Urothelium cell line (cell line): ENCODE results near the gene TLR9.

Experiments used
- DNase-seq: peaks from one replicate; pipeline ENCODE4 v3.0.0; 2011; ENCODE audit warnings: low spot score, mixed read lengths
- FAIRE-seq: peaks from 2 replicates; lab custom pipeline; 2011; peaks lifted over from hg19 to GRCh38; lab: Jason Lieb, UNC

Gene TLR9

DNA sequence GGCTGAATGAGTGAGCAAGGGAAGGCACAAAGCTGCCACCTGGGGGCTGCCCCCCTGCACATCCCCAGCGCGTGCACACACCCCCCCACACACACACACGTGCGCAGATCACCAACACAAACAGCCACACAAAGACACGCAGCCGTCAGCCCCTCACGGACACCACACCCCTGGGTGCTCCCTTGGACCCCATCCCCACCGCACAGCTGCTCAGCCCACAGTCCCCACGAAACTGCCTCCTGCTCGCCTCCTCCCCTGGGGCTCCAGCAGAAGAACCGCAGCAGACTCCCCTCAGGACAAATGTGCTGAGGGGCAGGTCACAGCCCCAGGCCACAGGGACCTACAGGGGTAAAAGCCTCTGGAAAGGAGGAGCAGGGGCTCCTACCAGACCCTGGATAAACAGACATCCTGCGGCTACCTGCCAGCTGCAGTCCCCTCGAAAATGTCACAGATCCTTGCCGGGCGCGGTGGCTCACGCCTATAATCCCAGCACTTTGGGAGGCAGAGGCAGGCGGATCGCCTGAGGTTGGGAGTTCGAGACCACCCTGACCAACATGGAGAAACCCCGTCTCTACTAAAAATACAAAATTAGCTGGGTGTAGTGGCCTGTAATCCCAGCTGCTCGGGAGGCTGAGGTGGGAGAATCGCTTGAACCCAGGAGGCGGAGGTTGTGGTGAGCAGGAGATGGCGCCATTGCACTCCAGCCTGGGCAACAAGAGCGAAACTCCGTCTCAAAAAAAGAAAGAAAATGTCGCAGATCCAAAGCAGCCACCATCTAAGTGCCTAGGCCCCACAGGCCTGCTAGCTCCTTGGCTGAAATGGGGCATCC, 7.0 kb upstream of the TLR9 start:
- FAIRE-seq, result no peak
- no peak for DNase-seq

DNA sequence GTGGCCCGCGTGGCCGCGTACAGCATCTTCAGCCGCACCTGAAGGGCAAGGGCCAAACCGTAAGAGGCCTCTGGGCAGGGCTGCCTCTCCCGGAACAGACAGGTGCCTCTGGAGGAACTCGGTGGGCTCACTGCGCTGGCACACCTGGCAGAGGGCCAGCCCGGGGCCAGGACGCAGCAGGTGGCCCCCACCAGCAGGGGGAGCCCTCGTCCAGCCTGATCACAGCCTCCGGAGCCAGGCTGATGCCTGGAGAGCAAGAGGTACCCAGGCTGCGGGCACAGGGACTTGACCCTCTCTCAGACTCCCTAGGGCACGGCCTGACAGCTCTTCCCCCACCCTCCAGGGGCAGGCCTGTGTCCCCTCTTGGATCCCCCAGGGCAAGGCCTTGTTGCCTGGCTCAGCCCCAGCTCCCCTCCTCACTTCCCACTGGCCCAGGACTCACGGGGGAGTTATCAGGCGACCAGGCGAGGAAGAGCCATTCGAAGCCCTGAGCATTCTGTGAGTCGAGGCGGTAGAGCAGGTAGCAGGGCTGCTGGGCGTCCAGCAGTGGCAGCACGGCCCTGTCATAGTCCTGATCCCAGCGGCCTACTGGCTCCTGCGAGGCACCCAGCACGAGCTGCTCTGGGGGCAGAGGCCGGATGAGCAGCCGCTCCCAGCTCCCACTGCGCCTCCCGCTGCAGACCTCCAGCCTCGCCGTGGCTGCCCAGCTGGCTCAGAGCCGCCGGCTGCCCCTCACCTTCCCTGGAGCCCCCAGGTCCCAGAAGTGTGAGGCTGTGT, 6.2 kb upstream of the TLR9 start:
- FAIRE-seq (peak; percentile 80), DNase-seq (peak; percentile 82)

DNA sequence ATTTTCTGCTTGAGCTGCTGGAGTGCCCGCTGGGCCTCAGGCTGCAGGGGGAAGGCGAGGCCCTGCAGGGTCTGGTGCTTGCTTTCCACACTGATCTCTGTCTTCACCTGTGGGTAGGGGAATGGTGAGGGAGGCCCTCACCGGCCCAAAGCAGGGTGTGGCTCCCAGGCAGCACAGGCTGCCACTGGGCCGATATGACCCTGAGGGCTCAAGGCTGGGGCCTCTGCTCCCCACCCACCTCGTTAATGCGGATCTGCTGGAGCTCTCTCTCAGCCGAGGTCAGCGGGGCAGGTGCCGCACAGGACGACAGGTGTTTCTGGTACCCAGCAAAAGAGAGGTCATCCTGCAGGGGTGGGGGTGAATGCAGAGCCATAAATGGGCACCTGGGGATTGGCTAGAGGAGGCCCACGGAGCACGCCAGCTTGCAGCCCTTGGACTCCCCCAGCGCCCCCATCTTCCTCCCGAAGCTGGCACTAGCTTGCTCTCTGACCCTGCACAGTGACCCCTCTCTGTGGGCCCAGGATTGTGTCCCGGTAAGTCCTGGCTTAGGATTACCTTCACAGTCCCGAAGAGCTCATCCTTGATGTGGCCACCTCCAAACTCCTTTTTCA, 5.5 kb upstream of the TLR9 start:
- FAIRE-seq (no peak), DNase-seq (no peak)

DNA sequence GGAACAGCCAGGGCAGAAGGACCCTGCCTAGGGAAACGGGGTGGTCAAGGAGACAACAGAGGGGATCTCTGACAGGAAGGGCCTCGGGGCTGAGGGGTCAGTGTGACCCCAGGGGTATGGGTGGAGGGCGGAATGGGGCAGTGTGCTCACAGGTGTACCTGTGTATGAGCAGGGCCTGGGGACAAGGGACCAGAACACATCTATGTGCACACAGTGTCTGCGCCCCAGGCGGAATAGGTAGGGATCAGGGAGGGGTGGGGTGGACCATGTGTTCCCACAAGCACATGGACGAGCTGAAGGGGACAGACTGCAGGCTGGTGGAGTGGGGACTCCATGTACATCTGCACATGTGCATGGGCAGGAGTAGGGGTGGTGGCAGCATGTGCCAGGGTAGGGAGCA, 5.0 kb upstream of the TLR9 start:
- FAIRE-seq (no peak), DNase-seq (no peak)

DNA sequence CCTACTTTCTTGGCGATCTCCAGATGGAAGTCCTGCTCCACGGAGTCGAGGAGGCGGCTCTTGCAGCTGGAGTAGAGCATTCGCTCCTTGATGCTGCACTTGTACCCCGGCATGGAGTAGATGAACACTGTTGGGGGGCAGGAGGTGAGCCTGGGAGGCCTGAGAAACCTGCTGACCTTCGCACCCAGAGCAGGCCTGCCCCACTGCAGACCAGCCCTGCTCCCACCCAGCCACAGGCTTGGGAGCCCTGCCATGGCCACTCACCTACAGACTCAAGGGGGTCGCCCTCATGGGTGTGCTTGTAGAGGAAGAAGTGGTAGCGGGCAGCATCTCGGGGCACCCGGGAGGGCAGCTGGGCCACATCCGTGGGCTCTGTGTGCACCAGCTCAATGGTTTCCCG, 4.2 kb upstream of the TLR9 start:
- no peak for DNase-seq
- no peak for FAIRE-seq

DNA sequence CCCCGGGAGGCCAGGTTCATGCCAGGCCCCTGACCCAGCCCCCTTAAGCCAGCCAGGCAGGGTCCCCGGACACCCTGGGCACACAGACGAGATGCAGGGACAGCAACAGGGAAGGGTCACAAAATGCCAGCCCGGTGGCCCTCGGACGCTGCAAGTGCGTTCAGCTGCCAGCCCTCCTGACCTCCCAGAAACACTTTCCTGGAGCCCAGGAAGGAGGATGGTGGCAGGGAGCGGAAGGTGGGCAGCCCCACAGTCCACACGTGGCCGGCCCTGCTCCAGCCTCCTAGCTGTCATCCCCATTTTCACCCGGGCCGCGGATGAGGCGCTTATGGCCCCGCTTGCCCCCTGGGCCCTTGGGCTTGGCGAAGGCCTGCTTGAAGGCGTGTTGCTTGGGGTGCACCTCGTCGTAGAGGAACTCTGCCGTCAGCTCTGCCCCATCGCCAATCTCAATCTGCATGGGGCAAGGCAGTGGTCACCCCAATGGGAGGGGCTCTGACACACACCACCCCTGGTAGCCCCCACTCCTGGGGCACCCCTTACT, 3.4 kb upstream of the TLR9 start:
- DNase-seq (no peak), FAIRE-seq (no peak)

DNA sequence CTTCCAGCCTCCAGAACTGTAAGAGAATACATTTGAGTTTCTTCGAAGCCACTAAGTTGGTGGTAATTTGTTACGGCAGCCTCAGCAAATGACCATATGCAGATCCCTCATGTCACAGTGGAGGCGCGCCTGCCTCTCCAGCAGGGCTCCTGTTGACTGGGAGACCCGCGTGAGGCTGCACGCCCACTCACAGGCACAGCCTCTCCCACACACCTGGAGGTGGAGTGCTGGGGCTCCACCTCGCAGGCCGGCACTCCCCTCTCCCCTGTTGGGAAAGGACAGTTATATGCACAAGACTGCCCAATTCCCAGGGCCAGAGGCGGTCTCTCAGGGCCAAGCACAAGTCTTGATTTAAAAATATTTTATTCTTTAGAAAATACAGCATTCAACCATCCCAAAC, 2.8 kb upstream of the TLR9 start:
- no peak for FAIRE-seq
- no peak for DNase-seq

DNA sequence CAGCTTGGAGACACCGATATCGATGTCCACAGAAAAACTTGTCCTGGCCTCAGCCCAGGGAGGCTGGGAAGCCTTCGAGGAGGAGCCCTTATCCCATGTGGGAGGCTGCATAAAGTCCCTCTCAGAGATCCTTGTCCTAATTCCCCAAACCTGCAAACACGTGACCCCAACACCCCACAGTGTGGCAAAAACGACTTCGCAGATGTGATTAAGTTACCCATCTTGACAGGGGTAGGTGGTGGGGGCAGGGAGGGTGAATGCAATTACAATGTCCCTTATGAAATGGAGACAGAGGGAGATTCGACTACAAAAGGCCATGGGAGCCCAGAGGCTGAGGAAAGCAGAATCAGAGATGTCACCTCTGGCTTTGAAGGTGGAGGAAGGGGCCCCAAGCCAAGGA, 2.3 kb upstream of the TLR9 start:
- FAIRE-seq (no peak), DNase-seq (no peak)

DNA sequence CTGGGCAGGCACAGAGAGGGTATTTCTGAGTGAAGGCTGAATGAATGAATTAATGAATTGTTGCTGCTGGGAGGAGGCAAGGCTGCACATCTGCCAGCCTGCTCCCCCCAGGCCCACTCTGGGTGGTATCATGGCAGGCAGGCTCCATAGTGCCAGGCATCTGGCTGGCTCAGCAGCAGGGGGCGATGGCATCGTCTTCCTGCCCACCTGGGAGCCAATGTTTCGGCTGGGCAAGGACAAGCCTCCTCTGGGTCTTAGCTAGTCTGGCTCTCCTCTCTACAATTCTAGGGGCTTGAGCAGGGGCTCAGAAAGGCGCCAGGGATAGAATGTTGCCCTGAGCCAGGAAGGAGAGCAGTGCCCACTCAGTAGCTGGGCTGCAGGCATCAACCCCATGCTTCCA, 1.7 kb upstream of the TLR9 start:
- FAIRE-seq, result no peak
- DNase-seq, result no peak

DNA sequence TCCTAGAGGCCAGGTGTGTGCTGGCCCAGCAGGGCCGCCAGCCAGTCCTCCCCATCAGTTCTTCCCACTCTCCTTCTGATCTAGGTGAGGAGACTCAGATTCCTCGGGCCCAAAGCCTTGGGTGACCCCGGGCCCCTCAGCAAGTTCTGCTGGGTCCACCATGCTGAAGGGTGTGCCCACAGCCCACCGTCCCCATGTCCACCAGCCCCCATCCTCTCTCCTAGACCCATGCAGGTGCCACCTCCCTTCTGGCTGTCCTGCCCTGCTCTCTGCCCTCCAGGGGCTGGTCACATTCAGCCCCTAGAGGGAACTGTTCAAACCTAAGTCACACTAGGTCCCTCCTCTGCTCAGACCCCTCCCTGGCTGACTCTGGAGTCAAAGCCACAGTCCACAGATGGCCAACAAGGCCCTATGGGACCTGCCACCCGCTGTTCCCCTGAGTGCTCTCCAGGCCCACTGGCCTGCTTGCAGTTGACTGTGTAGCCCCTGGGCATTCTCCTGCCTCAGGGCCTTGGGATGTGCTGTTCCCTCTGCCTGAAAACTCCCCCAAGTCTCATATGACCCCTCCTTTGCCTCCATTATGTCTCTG, 878 bp upstream of the TLR9 start:
- FAIRE-seq (no peak), DNase-seq (no peak)

DNA sequence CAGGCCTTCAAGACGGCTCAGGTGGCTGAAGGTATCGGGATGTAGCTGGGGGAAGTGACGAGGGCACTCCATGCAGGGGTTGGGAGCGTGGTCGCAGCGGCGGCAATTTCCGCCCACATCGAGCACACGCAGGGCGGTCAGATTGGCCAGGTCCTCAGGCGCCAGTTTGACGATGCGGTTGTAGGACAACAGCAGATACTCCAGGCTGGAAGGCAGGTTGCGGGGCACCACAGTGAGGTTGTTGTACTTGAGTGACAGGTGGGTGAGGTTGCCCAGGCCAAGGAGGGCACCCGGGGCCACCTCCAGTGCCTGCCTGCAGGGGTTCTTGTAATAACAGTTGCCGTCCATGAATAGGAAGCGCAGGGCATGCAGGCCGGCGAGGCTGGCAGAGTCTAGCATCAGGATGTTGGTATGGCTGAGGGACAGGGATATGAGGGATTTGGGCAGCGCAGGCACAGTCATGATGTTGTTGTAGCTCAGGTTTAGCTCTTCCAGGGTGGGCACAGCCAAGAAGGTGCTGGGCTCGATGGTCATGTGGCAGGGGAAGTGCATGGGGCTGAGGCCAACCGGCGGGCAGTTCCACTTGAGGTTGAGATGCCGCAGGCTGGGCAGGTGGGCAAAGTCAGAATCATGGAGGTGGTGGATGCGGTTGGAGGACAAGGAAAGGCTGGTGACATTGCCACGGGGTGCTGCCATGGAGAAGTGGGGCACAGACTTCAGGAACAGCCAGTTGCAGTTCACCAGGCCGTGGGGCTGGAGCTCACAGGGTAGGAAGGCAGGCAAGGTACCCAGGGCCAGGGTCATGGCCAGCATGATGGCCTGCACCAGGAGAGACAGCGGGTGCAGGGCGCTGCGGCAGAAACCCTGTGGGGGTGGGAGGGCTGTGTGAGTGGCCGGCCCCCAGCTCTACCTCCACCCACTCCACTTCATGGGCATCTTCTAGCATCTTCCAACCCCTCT, 1.7 kb downstream of the TLR9 start:
- DNase-seq (no peak), FAIRE-seq (no peak)

DNA sequence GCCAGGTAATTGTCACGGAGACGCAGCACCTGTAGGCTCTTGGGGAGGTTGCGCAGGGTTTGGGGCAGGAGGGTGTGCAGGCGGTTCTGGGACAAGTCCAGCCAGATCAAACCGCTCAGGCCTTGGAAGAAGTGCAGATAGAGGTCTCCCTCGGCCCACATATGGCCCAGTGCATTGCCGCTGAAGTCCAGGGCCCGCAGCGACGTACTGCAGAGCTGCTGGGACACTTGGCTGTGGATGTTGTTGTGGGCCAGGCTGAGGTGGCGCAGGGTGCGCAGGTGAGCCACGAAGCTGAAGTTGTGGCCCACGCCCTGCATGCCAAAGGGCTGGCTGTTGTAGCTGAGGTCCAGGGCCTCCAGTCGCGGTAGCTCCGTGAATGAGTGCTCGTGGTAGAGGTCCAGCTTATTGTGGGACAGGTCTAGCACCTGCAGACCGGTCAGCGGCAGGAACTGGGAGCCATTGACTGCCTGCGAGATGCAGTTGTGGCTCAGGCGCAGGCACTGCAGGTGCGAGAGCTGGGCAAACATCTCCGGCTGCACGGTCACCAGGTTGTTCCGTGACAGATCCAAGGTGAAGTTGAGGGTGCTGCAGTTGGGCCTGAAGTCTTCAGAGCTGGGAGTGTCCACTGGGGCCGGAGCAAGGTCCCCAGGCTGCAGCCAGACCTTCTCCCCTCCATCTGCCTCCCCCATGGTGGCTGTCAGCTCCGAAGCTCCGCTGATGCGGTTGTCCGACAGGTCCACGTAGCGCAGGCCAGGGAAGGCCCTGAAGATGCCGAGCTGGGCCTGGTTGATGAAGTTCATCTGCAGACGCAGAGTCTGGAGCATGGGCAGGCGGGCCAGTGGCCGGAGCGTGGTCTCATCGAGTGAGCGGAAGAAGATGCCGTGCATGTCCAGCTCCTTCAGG, 2.9 kb downstream of the TLR9 start:
- DNase-seq, result no peak
- no peak for FAIRE-seq

DNA sequence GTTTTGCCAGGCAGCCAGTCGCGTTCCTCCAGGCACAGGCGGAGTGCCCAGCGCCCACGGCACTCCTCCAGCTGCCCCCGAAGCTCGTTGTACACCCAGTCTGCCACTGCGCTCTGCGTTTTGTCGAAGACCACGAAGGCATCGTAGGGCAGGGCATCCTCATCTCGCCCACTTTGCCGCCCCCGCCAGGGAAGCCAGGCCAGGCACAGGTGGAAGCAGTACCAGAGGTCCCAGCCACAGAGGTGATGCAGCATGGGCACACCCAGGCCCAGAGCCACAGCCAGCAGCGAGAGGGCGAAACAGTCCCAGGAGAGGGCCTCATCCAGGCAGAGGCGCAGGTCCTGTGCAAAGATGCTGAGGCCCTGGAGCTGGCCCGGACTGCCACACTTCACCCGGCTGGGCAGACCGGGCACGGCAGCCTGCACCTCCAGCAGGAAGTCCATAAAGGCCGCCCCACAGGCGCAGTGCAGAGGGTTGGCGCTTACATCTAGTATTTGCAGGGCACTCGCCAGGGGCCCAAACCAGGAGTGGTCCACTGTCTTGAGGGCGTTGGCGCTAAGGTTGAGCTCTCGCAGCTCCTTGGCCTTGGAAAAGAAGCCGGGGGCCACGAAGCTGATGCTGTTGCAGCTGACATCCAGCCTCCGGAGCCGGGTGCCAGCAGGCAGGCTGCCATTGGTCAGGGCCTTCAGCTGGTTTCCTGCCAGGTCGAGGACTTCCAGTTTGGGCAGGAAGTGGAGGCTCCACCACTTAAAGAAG, 3.7 kb downstream of the TLR9 start:
- DNase-seq, result no peak
- FAIRE-seq, result no peak

DNA sequence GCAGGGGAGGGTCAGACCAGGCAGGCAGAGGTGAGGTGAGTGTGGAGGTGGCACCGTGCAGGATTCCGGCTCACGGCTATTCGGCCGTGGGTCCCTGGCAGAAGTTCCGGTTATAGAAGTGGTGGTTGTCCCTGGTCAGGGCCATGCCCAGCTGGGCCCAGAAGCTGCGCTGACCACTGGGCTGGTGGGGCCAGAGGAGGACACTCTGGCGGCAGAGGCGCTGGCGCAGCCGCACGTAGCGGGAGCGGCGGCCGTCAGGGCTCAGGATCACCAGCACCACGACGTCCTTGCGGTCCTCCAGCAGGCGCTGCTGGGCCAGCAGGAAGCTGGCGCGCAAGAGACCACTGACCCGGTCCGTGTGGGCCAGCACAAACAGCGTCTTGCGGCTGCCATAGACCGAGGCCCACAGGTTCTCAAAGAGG, 4.3 kb downstream of the TLR9 start:
- DNase-seq (no peak), FAIRE-seq (no peak)

DNA sequence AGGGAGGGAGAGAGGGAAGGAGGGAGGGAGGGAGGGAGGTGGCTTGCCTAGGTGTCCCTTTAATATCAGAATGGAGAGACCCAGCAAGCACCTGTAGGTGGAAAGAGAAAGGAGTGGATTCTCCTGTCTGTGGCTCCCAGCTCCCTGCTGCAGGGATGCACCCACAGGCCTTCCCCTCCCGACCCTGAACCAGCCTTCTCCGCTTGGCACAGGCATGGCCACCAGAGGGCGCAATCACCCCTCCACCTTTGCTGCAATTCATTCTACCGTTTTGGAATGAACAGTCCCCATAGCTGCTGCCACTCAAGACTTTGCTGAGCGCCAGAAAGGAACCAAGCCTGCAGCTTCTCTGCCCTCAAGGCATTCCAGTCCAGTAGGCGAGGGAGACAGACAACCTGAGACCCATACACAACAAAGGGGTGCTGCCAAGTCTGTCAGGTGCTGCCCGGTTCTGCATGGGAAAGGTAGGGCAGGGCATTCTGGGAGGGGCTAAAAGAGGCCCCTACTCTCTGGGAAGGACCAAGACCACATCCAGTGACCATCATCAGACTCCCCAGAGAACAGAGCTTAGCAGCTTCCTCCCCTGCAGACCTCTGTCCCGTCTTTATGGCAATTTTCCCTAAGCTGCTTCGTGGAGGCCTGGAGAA, 4.9 kb downstream of the TLR9 start:
- DNase-seq (peak; percentile 80), FAIRE-seq (peak; percentile 5)

DNA sequence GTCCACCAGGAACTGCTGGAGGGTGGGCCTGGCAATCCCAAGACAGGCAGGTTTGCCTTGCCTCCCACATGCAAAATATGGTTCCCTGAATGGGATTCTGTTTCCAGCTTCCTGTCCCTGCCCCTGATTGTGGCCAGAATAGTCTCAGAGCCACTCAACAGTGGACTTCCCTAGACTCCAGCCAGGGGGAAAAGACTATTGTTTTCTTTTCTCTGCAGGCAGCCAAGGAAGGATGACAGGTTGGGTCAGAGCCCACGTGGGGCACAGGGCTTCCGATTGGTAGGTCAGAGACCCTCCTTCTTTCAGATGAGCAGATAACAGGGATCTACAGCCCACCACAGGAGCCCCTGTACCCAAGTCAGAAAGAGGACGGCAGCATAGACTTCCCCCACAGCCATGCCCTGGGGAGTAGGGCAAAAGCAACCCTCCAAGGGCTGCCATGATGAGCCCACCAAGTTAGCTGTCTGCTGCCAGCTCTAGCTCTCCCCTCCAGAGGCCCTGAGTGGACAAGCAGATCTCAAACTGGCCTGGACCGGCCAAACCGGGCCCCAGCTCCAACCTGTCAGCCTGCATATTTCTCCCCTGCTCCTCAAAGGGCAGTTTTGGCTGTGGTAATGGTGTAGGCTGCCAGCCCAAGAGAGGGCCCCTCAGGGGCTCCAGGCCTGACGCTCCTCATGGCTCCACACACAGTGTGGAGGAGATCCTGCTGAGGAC, 6.4 kb downstream of the TLR9 start:
- FAIRE-seq, result no peak
- DNase-seq, result no peak

DNA sequence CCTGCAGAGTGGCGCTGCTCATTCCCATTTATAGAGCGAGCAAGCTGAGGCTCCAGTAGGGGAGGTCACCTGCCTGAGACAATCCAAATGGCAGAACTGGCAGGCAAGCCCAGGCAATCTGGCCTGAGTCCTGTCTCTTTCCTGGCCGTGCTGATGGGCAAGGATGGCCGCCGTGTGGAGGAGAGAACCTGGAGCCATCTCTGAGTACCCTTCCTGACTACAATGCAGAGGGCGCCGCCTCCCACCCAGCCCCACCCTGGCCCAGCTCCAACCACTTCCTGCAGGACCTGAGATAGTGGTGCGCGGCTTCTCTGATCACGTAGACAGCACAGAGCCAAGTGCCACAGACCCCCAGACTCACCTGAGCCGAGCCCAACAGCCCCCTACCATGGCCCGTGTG, 7.0 kb downstream of the TLR9 start:
- DNase-seq (no peak), FAIRE-seq (no peak)
